GM19452 (cell line): ENCODE measurements around the gene RING1.
"Not testable (repeated sequence)": the region's sequence is repeated elsewhere in the genome, so short reads cannot be mapped to it uniquely, and the experiment has no call there.

Source experiments
- ATAC-seq: cut with Tn5 transposase; IDR thresholded peaks from one replicate; pipeline ENCODE4 v1.9.1; 2021; ENCODE audit not compliant: unreplicated experiment

Gene RING1

DNA sequence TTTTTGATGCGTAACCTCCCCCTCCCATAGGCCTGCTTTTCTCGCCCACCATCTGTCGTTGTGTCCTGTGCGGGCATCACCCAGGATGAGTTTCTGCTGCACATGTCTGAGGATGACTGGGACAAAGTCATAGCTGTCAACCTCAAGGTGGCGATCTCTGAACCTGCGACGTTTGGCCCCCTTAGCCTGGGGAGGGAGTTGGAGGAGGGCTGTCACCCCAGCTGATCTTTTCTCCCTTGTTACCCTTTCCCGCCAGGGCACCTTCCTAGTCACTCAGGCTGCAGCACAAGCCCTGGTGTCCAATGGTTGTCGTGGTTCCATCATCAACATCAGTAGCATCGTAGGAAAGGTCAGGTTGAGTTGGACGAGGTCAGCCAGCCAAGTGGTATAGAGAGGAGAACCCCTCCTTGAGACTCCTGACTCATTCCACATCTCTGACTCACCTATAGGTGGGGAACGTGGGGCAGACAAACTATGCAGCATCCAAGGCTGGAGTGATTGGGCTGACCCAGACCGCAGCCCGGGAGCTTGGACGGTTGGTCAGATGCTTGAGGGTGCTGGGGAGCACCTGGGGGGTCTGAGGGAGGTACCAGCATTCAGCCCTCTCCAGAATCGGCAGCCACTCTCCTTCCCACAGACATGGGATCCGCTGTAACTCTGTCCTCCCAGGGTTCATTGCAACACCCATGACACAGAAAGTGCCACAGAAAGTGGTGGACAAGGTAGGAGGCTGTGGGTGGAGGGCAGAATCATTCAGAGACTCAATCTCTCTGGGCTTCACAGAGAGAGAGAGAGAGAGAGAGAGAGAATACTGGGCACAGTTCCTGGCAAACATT, 2.9 kb upstream of the RING1 start:
- no peak for ATAC-seq

DNA sequence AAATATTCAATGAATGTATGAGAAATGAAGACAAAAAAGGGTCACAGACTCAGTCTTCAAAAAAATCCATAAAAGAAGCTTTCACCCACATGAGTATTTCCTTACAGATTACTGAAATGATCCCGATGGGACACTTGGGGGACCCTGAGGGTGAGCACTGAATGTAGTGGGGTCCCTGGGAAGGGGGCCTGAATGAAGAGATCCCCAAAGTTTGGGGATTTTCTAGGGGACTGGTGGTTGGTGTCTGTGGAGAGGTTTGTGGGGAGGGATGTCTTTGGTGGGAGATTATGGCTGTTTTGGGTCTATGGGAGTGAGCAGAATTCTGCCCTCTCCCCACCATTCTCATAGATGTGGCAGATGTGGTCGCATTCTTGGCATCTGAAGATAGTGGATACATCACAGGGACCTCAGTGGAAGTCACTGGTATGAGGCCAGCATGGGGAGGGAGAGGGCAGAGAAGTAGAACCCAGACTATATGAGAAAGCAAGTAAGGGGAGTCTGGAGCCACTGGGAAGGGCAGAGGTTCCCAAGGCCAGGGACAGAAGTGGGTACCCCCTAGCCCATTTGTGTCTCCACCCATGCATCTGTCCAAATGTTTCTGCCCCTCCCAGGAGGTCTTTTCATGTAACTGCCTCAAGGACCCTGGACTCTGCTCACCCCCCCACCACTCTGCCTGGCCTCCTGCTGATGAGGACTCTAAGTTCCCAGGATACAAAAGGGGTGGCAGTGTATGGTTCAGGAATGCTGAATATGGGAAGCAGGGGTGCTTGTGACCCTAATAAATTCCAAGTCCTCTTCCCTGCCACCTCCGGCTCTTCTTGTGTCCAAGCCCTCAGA, 2.1 kb upstream of the RING1 start:
- no peak for ATAC-seq

DNA sequence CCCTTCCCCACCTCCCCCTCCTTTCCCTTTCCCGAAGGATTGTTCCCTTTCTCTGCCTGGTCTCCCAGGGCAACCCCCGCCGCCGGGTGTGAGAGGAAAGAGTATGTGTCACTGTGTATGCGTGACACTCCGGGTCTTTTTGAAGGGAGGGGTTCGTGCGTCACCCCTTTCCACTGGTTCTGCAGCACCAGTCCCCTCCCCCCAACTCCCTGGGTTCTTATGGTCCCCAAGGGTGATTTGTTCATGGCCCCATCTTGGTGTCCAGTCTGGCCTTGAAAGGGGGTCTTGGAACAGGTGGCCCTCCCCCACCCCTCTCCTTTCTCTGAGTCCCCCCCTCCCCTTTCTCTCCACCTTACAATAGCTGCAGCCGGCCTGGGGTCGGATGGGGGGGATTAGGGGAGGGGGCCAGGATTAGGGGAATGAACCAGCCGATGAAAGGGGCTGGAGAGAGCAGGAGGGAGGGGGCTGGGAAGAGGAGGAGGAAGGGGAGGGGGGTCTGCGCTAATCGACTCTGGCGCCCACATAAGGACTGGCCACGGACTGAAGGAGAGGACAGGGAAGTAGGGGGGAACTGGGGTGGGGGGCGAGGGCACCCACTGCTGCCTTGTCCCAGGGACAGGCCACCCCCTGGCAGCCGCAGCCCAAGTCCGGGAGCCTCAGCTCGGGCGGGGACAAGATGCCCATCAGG, 1.3 kb upstream of the RING1 start:
- no peak for ATAC-seq

DNA sequence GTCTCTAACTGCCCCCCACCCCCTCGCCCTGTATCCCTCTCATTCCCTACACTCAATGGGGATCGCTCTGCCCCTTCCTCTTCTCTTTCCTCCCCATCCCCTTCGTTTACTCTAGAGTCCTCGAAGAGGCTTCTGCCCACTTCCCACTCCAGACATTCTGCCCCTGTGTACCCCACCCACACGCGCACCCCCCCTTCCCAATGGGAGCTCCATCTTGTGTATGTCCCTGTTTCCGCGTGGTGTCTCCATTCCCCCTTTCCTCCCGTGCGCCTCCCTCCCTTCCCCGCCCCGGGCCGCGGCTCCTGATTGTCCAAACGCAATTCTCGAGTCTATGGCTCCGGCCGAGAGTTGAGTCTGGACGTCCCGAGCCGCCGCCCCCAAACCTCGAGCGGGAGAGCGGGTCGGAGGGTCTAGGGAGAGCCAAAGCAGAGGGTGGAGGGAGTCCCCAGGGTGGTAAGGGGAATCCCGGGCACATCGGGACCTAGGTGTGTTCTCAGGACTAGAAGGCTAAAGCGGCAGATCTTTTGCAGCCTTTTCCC, 679 bp upstream of the RING1 start:
- ATAC-seq = no peak

DNA sequence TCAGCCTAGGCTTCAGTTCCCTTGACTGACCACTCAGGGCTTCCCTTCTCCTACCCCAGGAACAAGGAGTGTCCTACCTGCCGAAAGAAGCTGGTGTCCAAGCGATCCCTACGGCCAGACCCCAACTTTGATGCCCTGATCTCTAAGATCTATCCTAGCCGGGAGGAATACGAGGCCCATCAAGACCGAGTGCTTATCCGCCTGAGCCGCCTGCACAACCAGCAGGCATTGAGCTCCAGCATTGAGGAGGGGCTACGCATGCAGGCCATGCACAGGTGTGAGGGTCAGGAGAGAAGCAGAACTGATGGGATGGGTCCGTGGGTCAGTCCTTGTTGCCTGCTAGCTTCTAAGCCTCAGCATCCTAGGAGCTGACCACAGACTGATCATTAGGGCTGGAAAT, 1.6 kb downstream of the RING1 start:
- ATAC-seq = no peak

DNA sequence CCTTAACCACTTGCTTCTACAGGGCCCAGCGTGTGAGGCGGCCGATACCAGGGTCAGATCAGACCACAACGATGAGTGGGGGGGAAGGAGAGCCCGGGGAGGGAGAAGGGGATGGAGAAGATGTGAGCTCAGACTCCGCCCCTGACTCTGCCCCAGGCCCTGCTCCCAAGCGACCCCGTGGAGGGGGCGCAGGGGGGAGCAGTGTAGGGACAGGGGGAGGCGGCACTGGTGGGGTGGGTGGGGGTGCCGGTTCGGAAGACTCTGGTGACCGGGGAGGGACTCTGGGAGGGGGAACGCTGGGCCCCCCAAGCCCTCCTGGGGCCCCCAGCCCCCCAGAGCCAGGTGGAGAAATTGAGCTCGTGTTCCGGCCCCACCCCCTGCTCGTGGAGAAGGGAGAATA, 2.8 kb downstream of the RING1 start:
- no peak for ATAC-seq

DNA sequence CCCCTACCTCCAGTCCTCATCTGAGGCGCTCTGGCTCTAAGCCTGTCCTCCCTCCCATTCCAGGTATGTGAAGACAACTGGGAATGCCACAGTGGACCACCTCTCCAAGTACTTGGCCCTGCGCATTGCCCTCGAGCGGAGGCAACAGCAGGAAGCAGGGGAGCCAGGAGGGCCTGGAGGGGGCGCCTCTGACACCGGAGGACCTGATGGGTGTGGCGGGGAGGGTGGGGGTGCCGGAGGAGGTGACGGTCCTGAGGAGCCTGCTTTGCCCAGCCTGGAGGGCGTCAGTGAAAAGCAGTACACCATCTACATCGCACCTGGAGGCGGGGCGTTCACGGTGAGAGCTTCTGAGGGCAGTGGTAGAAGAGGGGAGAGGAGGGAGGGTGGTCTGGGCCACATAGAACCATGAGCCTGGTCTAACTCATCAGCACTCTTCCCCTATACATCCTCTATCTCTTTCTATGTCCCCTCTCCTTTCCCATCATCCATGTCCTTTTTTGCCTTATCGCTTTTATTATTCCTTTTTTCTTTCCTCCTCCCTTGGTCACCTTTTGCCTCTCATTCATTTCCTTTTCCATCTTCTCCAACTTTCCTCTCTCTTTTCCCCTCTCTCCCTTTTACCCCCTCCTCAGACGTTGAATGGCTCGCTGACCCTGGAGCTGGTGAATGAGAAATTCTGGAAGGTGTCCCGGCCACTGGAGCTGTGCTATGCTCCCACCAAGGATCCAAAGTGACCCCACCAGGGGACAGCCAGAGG, 3.5 kb downstream of the RING1 start:
- no peak for ATAC-seq

DNA sequence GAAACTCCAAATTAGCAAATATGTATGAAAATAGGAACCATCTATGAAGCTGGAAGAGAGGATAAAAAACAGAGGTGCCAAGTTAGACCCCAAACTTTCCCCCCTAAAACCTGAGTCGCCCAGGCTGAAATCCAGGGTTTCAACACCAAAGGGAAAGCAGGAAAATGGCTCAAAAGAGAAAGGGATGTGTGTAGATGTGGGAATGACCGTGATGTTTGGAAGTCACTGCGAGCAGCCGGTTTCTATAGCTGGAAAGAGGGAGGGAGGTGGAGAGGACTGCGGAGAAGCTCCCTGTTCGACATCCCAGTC, 4.5 kb downstream of the RING1 start:
- no peak for ATAC-seq

DNA sequence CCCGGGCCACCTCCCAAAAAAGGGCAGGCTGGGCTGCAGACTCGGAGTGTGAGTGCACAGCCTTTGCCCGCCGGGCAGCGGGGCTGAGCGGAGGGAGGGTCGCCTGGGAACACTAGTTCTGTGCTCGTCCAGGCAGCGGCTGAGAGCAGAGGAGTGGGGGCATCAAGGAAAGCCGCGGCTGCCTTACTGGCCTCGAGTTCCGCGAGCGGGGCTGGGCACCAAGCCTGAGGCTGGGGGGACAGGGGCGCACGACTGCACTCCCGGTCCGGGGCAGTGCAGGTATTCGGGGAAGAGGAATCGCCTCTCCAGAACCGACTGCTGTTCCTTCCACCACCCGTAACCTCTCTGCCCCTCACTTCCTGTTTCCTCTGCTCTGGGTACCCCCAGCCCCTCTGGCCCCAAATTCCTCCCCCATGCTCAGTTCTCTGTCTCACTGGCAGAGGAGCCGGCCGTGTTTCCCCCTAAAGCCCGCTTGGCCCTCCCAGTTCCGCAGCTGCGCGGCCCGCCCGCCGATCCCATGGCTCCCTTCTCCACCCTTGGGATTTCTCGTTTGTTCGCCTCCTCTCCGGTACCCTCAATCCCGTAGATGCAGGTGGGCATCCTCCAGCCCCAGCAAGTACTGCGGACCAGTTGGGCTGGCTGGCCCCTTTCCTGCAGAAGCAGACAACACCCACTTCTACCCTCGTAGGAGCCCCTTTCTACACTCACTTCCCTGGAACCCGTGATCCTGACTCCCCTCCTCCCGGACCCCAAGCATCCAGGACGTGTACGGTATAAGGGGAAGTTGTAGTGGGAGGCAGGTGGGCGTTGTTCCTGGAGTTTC, 5.1 kb downstream of the RING1 start:
- no peak for ATAC-seq

DNA sequence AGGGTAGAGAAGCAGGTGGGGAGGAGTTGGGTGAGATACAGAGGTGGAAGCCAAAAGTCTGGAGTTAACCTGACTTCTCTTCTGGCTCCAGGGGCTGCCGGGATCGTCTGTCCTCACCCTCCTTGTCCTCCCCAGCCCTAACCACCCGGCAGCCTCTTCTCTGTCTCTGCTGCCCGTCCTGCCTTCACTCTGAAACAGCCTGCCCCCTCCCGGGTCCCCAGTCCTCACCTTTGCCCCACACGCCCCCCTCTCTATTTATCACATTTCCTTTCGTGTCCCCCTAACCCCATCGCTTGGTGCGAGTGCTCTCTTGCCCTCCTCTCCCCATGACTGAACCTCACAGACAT, 5.7 kb downstream of the RING1 start:
- no peak for ATAC-seq

DNA sequence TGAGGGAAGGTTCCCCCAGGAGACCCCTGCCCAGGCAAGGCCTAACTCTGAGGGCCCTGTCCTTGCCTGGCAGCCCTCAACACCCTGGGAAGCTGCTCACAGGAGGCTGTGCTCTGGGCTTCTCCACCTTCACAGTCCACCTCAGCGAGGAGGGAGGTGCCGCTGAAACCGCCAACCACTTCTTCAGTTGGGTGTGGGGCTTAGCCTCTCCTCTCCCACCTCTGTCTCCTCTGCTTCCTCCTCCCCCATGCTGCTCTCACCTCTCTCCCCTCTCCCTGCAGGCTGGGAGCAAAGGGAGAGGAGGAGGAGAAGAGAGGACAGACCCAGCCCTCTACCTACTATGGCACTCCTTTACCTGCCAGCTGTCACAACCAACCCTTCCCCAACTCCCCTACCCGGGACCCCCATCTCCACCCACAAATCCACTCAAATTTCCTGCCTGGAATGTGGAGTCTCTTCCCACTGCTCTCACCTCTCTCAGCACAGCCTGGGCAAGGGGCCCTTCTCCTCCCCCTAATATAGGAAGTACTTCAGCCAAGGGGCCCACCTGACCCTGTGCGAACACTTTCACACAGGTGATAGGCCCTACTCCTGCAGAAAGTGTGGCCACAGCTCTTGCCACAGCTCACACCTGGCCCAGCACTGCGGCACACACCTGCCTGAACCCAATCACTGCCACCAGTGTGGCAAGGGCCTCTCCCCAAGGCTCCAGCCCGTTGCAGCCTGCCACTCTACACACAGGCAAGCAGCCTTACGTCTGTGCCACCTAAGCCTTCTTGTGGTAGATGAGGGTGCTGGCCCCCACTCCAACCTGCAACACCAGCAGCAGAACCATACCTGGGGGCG, 7.2 kb downstream of the RING1 start:
- no peak for ATAC-seq

DNA sequence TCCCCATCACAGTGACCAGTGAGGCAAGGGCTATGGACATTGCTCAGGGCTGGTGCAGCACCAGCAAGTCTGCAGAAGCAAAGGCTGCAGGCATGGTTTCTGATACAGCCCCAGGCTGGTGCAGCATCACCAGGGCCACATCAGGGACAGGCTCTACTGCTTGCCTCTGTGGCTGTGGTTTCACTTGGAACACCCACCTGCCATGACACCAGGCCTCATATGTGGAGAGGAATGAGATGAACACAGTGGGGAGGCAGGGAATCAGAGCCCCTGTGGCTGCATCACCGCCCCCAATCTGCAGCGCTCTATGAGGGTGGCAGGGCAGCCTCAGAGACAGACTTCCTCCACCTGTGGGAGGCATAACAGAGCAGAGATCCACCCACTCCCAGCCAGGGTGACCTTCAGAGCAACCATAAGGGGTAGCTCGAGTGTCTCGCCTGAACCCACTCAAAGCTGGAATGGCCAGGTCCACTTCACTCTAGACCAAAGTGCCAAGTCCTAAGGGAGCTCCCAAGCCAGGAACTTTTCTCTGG, 7.9 kb downstream of the RING1 start:
- ATAC-seq = no peak

DNA sequence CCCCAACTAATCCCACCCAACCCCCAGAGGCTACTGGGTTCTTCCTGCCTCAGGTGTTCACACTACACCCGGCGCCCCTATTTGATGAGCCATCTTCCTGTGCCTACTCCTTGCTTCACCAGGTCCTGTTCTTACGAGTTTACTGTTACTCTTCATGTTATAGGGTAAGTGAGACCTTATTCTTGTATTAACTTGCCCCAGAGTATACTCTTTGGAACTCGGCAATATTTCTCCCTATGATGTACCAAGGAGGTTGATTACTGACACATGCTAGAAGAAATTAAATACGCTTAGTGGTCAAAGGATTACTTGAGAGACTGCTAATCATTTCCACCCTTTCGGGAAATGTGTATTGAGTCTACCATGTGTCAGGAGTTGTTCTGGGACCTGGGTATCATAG, 8.9 kb downstream of the RING1 start:
- no peak for ATAC-seq

DNA sequence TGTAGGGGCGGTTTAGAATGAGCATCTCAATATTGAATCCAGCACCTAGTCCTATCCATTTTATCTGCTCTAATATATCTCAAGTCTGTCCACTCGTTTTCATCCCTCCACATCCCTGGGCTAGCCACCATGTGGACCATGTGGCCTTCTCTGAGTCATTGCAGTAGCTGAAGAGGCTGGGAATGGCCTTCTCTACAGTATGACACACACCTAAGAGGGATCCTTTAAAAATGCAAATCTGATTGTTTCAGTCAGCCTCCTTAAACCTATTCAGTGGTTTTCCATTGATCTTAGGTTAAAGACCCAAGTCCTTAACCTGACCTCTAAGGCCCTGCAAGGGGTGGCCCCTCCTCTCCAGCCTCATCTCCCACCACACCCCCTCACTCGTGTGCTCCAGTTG, 9.4 kb downstream of the RING1 start:
- ATAC-seq = no peak

DNA sequence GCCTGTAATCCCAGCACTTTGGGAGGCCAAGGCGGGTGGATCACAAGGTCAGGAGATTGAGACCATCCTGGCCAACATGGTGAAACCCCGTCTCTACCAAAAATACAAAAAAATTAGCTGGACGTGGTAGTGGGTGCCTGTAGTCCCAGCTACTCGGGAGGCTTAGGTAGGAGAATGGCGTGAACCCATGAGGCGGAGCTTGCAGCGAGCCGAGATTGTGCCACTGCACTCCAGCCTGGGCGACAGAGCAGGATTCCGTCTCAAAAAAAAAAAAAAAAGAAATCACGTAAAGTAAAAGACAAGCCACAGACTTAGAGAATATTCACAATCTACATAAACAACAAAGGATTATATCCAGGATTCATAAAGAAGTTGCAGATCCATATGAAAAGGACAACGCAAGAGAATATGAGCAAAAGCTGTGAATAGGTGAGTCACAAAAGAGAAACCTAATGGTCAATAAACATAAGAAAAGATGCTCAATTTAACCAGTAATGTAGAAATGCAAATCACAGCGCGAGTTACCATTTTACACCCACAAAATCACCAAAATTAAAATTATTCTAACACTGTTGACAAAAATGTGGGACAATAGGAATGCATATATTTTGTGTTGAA, 18.3 kb downstream of the RING1 start:
- not testable (repeated sequence) for ATAC-seq

DNA sequence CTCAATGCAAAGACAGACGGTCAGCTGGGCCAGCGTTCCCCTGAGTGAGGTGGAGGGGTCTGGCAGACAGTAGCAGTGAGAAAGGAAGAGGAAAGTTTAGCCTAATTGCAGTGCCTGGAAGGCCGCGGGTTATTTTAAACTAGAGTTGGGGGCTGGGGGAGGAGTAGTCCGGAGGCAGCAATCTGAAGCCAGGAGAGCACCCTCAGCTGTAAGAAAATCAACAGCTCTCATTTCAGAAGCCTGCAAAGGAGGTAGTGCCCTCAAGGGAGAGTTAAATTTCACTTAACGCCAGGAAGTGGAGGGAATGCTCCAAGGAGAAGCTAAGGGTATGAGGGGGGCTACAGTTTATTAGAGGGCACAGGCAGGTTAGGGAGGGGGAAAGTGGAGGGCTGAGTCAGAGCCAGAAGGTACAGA, 26.9 kb downstream of the RING1 start:
- no peak for ATAC-seq

DNA sequence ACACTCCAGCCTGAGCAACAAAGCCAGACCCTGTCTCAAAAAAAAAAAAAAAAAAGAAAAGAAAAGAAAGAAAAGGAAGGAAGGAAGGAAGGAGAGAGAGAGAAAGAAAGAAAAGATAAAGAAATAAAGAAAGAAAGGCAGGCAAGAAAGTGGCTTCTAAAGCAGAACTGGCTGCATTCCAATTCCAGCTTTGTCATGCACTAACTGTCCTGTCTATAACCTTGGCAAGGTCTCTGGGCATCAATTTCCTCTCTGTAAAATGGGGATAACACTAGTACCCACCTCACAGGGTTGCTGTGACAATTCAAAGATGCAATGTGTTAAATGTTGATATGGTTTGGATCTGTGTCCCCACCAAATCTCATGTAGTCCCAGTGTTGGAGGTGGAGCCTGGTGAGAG, 28.0 kb downstream of the RING1 start:
- no peak for ATAC-seq

DNA sequence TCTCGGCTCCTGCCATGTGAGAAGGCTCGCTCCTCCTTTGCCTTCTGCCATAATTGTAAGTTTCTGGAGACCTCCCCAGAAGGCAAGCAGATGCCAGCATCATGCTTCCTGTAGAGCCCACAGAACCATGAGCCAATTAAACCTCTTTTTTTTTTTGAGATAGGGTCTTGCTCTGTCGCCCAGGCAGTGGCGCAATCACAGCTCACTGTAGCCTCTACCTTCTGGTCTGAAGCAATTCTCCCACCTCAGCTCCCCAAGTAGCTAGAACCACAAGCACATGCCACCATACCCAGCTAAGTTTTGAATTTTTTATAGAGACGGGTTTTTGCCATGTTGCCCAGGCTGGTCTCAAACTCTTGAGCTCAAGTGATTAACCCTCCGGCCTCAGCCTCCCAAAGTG, 28.6 kb downstream of the RING1 start:
- no peak for ATAC-seq

DNA sequence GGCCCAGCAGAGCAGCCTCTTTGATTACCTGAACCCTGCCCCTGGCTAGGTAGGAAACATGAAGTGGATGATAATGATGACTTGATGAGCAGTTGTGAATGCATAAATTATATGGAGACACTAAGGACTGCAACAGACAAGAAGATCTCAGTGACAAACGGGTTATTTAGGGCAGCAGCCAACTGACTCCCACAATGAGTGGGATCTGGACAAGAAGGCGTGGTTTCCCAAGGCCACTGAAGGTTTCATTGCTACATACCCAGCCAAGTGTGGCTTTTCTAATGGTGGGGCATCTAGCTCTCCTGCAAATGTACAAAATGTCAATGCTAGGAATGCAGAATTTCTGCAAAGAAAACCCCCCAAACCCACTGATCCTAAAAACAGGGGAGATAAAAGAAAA, 29.4 kb downstream of the RING1 start:
- ATAC-seq = no peak
